SU-DHL-6 (cell line): ENCODE results near the gene AOAH.

Experiments
- EZH2phosphoT487 ChIP-seq: fragments of 200-600 bp; sonication (generic), shearing (Covaris generic); conservative IDR thresholded peaks from 2 replicates; pipeline ENCODE4 v1.6.1; 2018; ENCODE audit warnings: mild to moderate bottlenecking, antibody characterized with exemption, low read length, moderate library complexity, mixed read lengths
- TF ChIP-seq, protein P1 (sequence below): fragments of 200-600 bp; sonication (generic); IDR thresholded peaks from one replicate; pipeline ENCODE4 v1.5.1; 2017; ENCODE audit warnings: antibody characterized with exemption, mild to moderate bottlenecking, low read length, moderate library complexity; ENCODE audit not compliant: insufficient read depth, poor library complexity, severe bottlenecking

DNA sequence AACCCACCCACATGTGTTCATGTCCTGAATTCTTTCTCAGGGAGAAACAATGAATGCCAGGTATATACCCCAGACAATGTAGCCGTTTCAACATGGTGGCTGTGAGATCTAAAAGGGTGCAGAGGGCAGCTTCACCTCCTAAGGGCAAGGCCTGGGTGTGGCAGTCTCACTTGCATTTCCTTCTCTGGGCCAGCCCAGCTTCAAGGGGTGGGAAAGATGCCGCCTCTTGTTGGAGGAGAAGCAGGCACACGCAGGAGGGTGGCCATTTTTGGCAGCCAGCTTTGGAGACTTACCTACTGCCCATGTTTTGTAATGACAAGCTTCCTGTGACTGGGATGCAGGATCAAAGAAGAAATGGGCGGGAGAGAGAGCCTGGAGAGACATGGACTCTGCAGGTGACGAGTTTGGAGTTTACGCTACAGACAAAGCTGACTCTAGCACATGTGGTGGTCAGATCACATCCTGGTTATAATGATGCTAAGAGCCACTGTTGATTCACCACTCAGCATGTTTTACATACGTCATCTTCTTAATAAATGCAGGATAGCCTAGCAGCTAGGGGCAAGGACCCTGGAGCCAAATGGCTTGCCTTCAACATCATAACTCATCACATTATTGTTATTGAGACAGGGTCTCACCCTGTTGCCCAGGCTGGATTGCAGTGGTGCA lies 218.0 kb downstream of the AOAH start:
- TF ChIP-seq EZH2phosphoT487, result no peak
- TF ChIP-seq, protein P1, sequence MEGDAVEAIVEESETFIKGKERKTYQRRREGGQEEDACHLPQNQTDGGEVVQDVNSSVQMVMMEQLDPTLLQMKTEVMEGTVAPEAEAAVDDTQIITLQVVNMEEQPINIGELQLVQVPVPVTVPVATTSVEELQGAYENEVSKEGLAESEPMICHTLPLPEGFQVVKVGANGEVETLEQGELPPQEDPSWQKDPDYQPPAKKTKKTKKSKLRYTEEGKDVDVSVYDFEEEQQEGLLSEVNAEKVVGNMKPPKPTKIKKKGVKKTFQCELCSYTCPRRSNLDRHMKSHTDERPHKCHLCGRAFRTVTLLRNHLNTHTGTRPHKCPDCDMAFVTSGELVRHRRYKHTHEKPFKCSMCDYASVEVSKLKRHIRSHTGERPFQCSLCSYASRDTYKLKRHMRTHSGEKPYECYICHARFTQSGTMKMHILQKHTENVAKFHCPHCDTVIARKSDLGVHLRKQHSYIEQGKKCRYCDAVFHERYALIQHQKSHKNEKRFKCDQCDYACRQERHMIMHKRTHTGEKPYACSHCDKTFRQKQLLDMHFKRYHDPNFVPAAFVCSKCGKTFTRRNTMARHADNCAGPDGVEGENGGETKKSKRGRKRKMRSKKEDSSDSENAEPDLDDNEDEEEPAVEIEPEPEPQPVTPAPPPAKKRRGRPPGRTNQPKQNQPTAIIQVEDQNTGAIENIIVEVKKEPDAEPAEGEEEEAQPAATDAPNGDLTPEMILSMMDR, result no peak
